HG02798 (cell line): Measurements from ENCODE around the gene PAQR9.

Experiments used
- ATAC-seq: cut with Tn5 transposase; IDR thresholded peaks from one replicate; pipeline ENCODE4 v1.9.1; 2021; ENCODE audit warnings: mild to moderate bottlenecking; ENCODE audit not compliant: unreplicated experiment, poor library complexity

PAQR9 gene

GRCh38 chr3:142983318-142983717 is 19.8 kb upstream of the PAQR9 start:
- ATAC-seq = no peak

GRCh38 chr3:142982038-142982773 is 18.7 kb upstream of the PAQR9 start:
- no peak for ATAC-seq

- ATAC-seq = no peak
Measured at GRCh38 chr3:142981108-142981507, 17.6 kb upstream of the PAQR9 start.

GRCh38 chr3:142977399-142977728 is 13.9 kb upstream of the PAQR9 start:
- ATAC-seq = no peak

GRCh38 chr3:142976621-142977398 is 13.3 kb upstream of the PAQR9 start:
- ATAC-seq = no peak

- no peak for ATAC-seq
Measured at GRCh38 chr3:142975316-142975995, 12.0 kb upstream of the PAQR9 start.

- no peak for ATAC-seq
Measured at GRCh38 chr3:142973217-142974009, 9.9 kb upstream of the PAQR9 start.

- no peak for ATAC-seq
Measured at GRCh38 chr3:142972092-142972753, 8.7 kb upstream of the PAQR9 start.

GRCh38 chr3:142971431-142971830 is 8.0 kb upstream of the PAQR9 start:
- no peak for ATAC-seq

GRCh38 chr3:142968319-142969025 is 5.0 kb upstream of the PAQR9 start:
- no peak for ATAC-seq

- no peak for ATAC-seq
Measured at GRCh38 chr3:142966808-142967207, 3.3 kb upstream of the PAQR9 start.

- ATAC-seq = no peak
Measured at GRCh38 chr3:142965581-142965980, 2.1 kb upstream of the PAQR9 start.

- ATAC-seq = no peak
Measured at GRCh38 chr3:142963234-142963515, 299 bp downstream of the PAQR9 start.

- ATAC-seq = no peak
Measured at GRCh38 chr3:142962520-142963233, 797 bp downstream of the PAQR9 start.

- no peak for ATAC-seq
Measured at GRCh38 chr3:142962175-142962519, 1.3 kb downstream of the PAQR9 start.

GRCh38 chr3:142961539-142961938 is 1.9 kb downstream of the PAQR9 start:
- ATAC-seq = no peak

- ATAC-seq = no peak
Measured at GRCh38 chr3:142960322-142960850, 3.1 kb downstream of the PAQR9 start.

- ATAC-seq = no peak
Measured at GRCh38 chr3:142958707-142959106, 4.8 kb downstream of the PAQR9 start.

GRCh38 chr3:142953443-142953842 is 10.0 kb downstream of the PAQR9 start:
- ATAC-seq = no peak
